H1 (cell line): ENCODE data around the gene FMNL2.

Experiments used
- CBX5 ChIP-seq: fragments of 300-800, 300-1000 bp; sonication (generic); IDR thresholded peaks from 2 replicates; pipeline ENCODE4 v1.7.1; 2016; ENCODE audit warnings: antibody characterized with exemption, low read length, low read depth
- EZH2 ChIP-seq: fragments of 200-600 bp; sonication (generic); IDR thresholded peaks from 2 replicates; pipeline ENCODE4 v1.7.1; 2012; ENCODE audit warnings: low read depth, mild to moderate bottlenecking, moderate library complexity, low read length, inconsistent platforms; ENCODE audit not compliant: severe bottlenecking
- HDAC2 ChIP-seq, 2 experiments: fragments of 300-600 bp in 1 of 2; sonication (generic) in 1 of 2; IDR thresholded peaks; 2 replicates each; pipeline ENCODE4 v1.6.1; 2011 to 2012; ENCODE audit warnings: low read depth in 2 of 2, low read length in 2 of 2, mild to moderate bottlenecking in 2 of 2, moderate library complexity in 2 of 2, borderline replicate concordance in 1 of 2, inconsistent platforms in 1 of 2
- POLR2A ChIP-seq, 2 experiments: IDR thresholded peaks; 1 replicate in 1 of 2; 2 replicates in 1 of 2; pipeline ENCODE4 v1.6.1; 2011; ENCODE audit warnings: low read depth in 2 of 2, low read length in 2 of 2, mild to moderate bottlenecking in 2 of 2; ENCODE audit errors: control extremely low read depth in 1 of 2
- RAD21 ChIP-seq, 2 experiments: IDR thresholded peaks in 1 of 2; conservative IDR thresholded peaks in 1 of 2; 2 replicates each; pipeline ENCODE4 v1.6.1; 2011; ENCODE audit warnings: low read depth in 2 of 2, low read length in 2 of 2, improper control_type of control experiment in 1 of 2, inconsistent platforms in 1 of 2, mild to moderate bottlenecking in 1 of 2, moderate library complexity in 1 of 2
- SIRT6 ChIP-seq: IDR thresholded peaks from one replicate; pipeline ENCODE4 v1.7.1; 2012; ENCODE audit warnings: low read length, inconsistent platforms
- TAF7 ChIP-seq: optimal IDR thresholded peaks from 2 replicates; pipeline ENCODE3; 2011; ENCODE audit warnings: low read depth, mild to moderate bottlenecking, inconsistent platforms, low read length, moderate library complexity, borderline replicate concordance
- TEAD4 ChIP-seq: IDR thresholded peaks from 2 replicates; pipeline ENCODE4 v1.6.1; 2012; ENCODE audit warnings: low read depth, low read length, inconsistent platforms, mixed read lengths
- TF ChIP-seq, protein P1 (sequence below): IDR thresholded peaks from 2 replicates; pipeline ENCODE4 v1.6.1; 2012; ENCODE audit warnings: low read length, inconsistent platforms
- TF ChIP-seq, protein P2 (sequence below), 3 experiments: IDR thresholded peaks; 1 replicate in 2 of 3; 2 replicates in 1 of 3; pipeline versions ENCODE4 v1.5.1 to v1.6.1; 2011; ENCODE audit warnings: low read length in 3 of 3, mild to moderate bottlenecking in 3 of 3, inconsistent platforms in 2 of 3, low read depth in 1 of 3, moderate library complexity in 1 of 3; ENCODE audit not compliant: insufficient read depth in 1 of 3; ENCODE audit errors: control extremely low read depth in 1 of 3
- TF ChIP-seq, protein P3 (sequence below): IDR thresholded peaks from 2 replicates; pipeline ENCODE4 v1.6.1; 2012; ENCODE audit warnings: inconsistent platforms
- TF ChIP-seq, protein P4 (sequence below): IDR thresholded peaks from 2 replicates; pipeline ENCODE4 v1.6.1; 2012; ENCODE audit warnings: inconsistent platforms

DNA sequence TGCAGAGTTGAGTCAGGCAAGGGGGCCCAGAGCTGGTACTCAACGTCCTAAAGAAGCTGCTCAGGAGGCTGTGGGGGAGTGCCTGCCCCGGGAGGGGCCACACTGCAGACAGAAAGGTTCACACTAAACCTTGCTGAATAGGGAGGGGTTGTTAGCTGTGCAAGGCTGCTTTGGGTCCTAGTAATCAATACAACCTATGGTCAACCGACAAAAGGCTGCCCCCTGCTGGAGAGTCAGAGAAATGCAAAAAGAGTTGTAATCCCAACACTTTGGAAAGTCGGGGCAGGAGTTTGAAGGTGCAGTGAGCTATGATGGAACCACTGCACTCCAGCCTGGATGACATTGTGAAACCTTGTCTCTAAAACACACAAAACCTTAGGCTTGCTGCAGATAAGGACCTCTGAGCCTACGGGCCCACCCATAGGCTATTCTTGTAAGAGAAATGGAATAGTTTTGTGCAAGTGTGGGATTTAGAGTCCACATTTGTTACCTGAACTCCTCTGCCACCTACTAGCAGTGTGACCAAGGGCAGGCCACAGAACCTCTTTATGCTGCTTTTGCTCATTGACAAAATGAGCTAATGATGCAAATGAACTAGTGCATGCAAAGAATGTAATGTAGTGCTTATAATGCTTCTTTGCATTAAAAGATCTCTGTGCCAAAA, 300.8 kb downstream of the FMNL2 start:
- TF ChIP-seq, protein P1, sequence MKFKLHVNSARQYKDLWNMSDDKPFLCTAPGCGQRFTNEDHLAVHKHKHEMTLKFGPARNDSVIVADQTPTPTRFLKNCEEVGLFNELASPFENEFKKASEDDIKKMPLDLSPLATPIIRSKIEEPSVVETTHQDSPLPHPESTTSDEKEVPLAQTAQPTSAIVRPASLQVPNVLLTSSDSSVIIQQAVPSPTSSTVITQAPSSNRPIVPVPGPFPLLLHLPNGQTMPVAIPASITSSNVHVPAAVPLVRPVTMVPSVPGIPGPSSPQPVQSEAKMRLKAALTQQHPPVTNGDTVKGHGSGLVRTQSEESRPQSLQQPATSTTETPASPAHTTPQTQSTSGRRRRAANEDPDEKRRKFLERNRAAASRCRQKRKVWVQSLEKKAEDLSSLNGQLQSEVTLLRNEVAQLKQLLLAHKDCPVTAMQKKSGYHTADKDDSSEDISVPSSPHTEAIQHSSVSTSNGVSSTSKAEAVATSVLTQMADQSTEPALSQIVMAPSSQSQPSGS, result no peak
- TF ChIP-seq HDAC2 (IDR thresholded peaks at IDR 0.05; ENCODE audit: borderline replicate concordance in 1 of 2, low read depth in 2 of 2, low read length in 2 of 2) (no peak), EZH2 (no peak), RAD21 (IDR thresholded peaks at IDR 0.05 in 1 of 2, conservative IDR thresholded peaks at IDR 0.05 in 1 of 2; ENCODE audit: low read depth in 2 of 2, low read length in 2 of 2) (peak; percentile 87 to 88), TAF7 (no peak), SIRT6 (no peak), POLR2A (IDR thresholded peaks at IDR 0.05; ENCODE audit: control extremely low read depth in 1 of 2, low read depth in 2 of 2, low read length in 2 of 2) (no peak), CBX5 (no peak), TEAD4 (no peak)
- TF ChIP-seq, protein P2, sequence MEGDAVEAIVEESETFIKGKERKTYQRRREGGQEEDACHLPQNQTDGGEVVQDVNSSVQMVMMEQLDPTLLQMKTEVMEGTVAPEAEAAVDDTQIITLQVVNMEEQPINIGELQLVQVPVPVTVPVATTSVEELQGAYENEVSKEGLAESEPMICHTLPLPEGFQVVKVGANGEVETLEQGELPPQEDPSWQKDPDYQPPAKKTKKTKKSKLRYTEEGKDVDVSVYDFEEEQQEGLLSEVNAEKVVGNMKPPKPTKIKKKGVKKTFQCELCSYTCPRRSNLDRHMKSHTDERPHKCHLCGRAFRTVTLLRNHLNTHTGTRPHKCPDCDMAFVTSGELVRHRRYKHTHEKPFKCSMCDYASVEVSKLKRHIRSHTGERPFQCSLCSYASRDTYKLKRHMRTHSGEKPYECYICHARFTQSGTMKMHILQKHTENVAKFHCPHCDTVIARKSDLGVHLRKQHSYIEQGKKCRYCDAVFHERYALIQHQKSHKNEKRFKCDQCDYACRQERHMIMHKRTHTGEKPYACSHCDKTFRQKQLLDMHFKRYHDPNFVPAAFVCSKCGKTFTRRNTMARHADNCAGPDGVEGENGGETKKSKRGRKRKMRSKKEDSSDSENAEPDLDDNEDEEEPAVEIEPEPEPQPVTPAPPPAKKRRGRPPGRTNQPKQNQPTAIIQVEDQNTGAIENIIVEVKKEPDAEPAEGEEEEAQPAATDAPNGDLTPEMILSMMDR (IDR thresholded peaks at IDR 0.05; ENCODE audit: control extremely low read depth in 1 of 3, insufficient read depth in 1 of 3, low read depth in 1 of 3, low read length in 3 of 3), result peak; percentile 32 to 82 (median 73)
- TF ChIP-seq, protein P3, sequence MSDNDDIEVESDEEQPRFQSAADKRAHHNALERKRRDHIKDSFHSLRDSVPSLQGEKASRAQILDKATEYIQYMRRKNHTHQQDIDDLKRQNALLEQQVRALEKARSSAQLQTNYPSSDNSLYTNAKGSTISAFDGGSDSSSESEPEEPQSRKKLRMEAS, result no peak
- TF ChIP-seq, protein P4, sequence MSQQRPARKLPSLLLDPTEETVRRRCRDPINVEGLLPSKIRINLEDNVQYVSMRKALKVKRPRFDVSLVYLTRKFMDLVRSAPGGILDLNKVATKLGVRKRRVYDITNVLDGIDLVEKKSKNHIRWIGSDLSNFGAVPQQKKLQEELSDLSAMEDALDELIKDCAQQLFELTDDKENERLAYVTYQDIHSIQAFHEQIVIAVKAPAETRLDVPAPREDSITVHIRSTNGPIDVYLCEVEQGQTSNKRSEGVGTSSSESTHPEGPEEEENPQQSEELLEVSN, result no peak
